Keratinocyte (primary cell): ENCODE measurements around the gene PM20D2.

Experiments used
- EZH2 ChIP-seq: IDR thresholded peaks from one replicate; pipeline ENCODE4 v1.6.1; 2012; ENCODE audit warnings: inconsistent platforms, mild to moderate bottlenecking, low read length, moderate library complexity
- TF ChIP-seq, protein P1 (sequence below), 3 experiments: IDR thresholded peaks in 1 of 3; conservative IDR thresholded peaks in 1 of 3; optimal IDR thresholded peaks in 1 of 3; 2 replicates in 2 of 3; 3 replicates in 1 of 3; pipeline versions ENCODE3 to v1.5.1; 2011; ENCODE audit warnings: low read length in 3 of 3, mild to moderate bottlenecking in 3 of 3, moderate library complexity in 2 of 3, control low read depth in 1 of 3, inconsistent platforms in 1 of 3; ENCODE audit not compliant: insufficient read depth in 2 of 3; ENCODE audit errors: extremely low read depth in 1 of 3

- TF ChIP-seq, protein P1, sequence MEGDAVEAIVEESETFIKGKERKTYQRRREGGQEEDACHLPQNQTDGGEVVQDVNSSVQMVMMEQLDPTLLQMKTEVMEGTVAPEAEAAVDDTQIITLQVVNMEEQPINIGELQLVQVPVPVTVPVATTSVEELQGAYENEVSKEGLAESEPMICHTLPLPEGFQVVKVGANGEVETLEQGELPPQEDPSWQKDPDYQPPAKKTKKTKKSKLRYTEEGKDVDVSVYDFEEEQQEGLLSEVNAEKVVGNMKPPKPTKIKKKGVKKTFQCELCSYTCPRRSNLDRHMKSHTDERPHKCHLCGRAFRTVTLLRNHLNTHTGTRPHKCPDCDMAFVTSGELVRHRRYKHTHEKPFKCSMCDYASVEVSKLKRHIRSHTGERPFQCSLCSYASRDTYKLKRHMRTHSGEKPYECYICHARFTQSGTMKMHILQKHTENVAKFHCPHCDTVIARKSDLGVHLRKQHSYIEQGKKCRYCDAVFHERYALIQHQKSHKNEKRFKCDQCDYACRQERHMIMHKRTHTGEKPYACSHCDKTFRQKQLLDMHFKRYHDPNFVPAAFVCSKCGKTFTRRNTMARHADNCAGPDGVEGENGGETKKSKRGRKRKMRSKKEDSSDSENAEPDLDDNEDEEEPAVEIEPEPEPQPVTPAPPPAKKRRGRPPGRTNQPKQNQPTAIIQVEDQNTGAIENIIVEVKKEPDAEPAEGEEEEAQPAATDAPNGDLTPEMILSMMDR (optimal IDR thresholded peaks at IDR 0.05 in 1 of 3, IDR thresholded peaks at IDR 0.05 in 1 of 3, conservative IDR thresholded peaks at IDR 0.05 in 1 of 3; ENCODE audit: extremely low read depth in 1 of 3, insufficient read depth in 2 of 3, low read length in 3 of 3) = no peak
- TF ChIP-seq EZH2 = no peak
Observed at GRCh38 chr6:89173634-89174033, 27.8 kb downstream of the PM20D2 start.
